Cardiac muscle cell (in vitro differentiated cells and primary cell): ENCODE data around the gene MRPL33. TPM values are rescaled to one million over a fixed set of nuclear protein-coding genes. Genes with fewer than 3 reads are reported as not detected.

Source experiments
- DNase-seq, 2 donors: peaks; one replicate each; pipeline versions ENCODE4 v3.0.0 to v3.0.0-alpha.2; 2010 to 2017; ENCODE audit warnings: low read depth in 1 of 2, low spot score in 1 of 2
- H3K27ac ChIP-seq: fragments of 200-600 bp; sonication (generic); 2 replicates; pipeline ENCODE4 v1.5.1; 2016
- H3K27me3 ChIP-seq: fragments of 200-600 bp; sonication (generic); 2 replicates; pipeline ENCODE4 v1.6.0; 2016; ENCODE audit warnings: control low read depth
- H3K36me3 ChIP-seq: fragments of 200-600 bp; sonication (generic); 2 replicates; pipeline ENCODE4 v1.5.1; 2016; ENCODE audit warnings: control low read depth
- H3K4me1 ChIP-seq: fragments of 200-600 bp; sonication (generic); 2 replicates; pipeline ENCODE4 v1.8.1; 2017; ENCODE audit warnings: low read depth, mild to moderate bottlenecking, mixed run types
- H3K4me3 ChIP-seq: fragments of 200-600 bp; sonication (generic); 2 replicates; pipeline ENCODE4 v1.5.1; 2016; ENCODE audit warnings: mild to moderate bottlenecking
- H3K9me3 ChIP-seq: fragments of 200-600 bp; sonication (generic); 2 replicates; pipeline ENCODE4 v1.5.1; 2017; ENCODE audit warnings: low read depth, mild to moderate bottlenecking, control low read depth
- CTCF ChIP-seq: IDR thresholded peaks from 2 replicates; pipeline ENCODE4 v1.5.1; 2012; ENCODE audit warnings: low read depth, mild to moderate bottlenecking, low read length
- polyA plus RNA-seq: library from polyadenylated mRNA; unstranded; fragments of >200 nt; fragmentation: Nextera tagmentation; extraction: Ambion mirVana; gene quantifications from 2 replicates; pipeline ENCODE4 v1.2.1, GENCODE V29; 2016
- total RNA-seq: library from RNA; depleted of rRNA; stranded (reverse); fragments of >200 nt; gene quantifications from 2 replicates; pipeline ENCODE4 v1.2.3, GENCODE V29; 2016

MRPL33 gene
- 46.6 and 78.6 TPM in 2 replicates for total RNA-seq
- 240 and 271 TPM in 2 replicates for polyA plus RNA-seq

- peaks cover 3% of the 10 kb centered on the region for H3K36me3 ChIP-seq
- H3K9me3 ChIP-seq: no peaks in the 10 kb centered on the region
- no peak for TF ChIP-seq CTCF
- peaks cover 14% of the 10 kb centered on the region for H3K4me1 ChIP-seq
- DNase-seq: peak; percentile 93 to 96
- H3K27ac ChIP-seq: peak within 1 kb of the TSS; percentile 85
- peaks cover 30% of the 10 kb centered on the region for H3K27me3 ChIP-seq
- H3K4me3 ChIP-seq: peak within 1 kb of the TSS; percentile 64
Observed at GRCh38 chr2:27771548-27772335, at the start of gene MRPL33. Gene MRPL33, plus strand, starts transcription at chr2:27771719. Its CDS starts 59 bp downstream, at chr2:27771778.

- H3K4me3 ChIP-seq: no peak overlapping the region
- no peaks in the 10 kb centered on the region for H3K36me3 ChIP-seq
- TF ChIP-seq CTCF: no peak
- no peaks in the 10 kb centered on the region for H3K27me3 ChIP-seq
- peaks cover 7% of the 10 kb centered on the region for H3K4me1 ChIP-seq
- no peak for DNase-seq
- no peak overlapping the region for H3K27ac ChIP-seq
- no peaks in the 10 kb centered on the region for H3K9me3 ChIP-seq
Observed at GRCh38 chr2:27721884-27722485, 49.5 kb upstream of the MRPL33 start.

GRCh38 chr2:27723372-27724144 is 48.0 kb upstream of the MRPL33 start:
- no peak overlapping the region for H3K27ac ChIP-seq
- peak; percentile 90 for TF ChIP-seq CTCF

DNA sequence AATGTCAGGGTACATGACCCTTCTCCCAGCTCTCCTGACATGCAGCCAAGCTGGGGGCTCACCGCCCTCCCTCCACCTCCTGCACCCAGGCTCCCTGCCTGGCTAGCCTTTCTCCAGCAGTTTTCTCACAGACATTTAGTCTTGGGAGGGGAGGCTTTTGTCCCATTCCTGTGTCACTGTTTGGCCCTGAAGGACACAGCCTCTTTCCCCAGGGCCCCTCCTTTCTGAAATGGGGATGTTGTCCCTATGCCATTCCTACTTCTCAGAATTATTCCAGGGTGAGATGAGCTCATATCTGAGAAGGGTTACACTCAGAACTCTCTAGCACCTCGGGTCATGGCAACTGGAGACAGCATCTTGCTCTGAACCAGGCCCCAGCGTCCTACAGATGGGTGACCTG is 47.3 kb upstream of the MRPL33 start:
- no peak for DNase-seq
- Histone ChIP-seq H3K9me3 (no peaks in the 10 kb centered on the region), H3K27me3 (no peaks in the 10 kb centered on the region), H3K36me3 (no peaks in the 10 kb centered on the region), H3K4me1 (no peaks in the 10 kb centered on the region), H3K27ac (no peak overlapping the region), H3K4me3 (no peak overlapping the region)
- TF ChIP-seq CTCF: no peak

More at GRCh38 chr2:27723372-27724144, 48.0 kb upstream of the MRPL33 start:
- Histone ChIP-seq H3K9me3 (no peaks in the 10 kb centered on the region), H3K4me3 (no peak overlapping the region), H3K27me3 (no peaks in the 10 kb centered on the region), H3K36me3 (no peaks in the 10 kb centered on the region), H3K4me1 (no peaks in the 10 kb centered on the region)
- peak; percentile 81 to 85 for DNase-seq

- Histone ChIP-seq H3K27ac (no peak overlapping the region), H3K27me3 (no peaks in the 10 kb centered on the region), H3K36me3 (no peaks in the 10 kb centered on the region), H3K4me1 (no peaks in the 10 kb centered on the region), H3K9me3 (no peaks in the 10 kb centered on the region), H3K4me3 (no peak overlapping the region)
- peak in 1 of 2 donors; percentile 57 for DNase-seq
- TF ChIP-seq CTCF: no peak
Observed at GRCh38 chr2:27724905-27725701, 46.4 kb upstream of the MRPL33 start.
